Ovary (tissue), 9 donors: ENCODE results near the gene ONECUT3. TPM values are rescaled to one million over a fixed set of nuclear protein-coding genes. Genes with fewer than 3 reads are reported as not detected.

Experiments used
- DNase-seq, 5 donors: peaks; one replicate each; pipeline ENCODE4 v3.0.0-alpha.2; 2019 to 2020
- H3K27ac ChIP-seq, 2 donors: fragments of 200-600 bp; one replicate each; pipeline versions ENCODE4 v1.5.1 to v1.8.0; 2019 to 2022
- H3K27me3 ChIP-seq: fragments of 200-600 bp; one replicate; pipeline ENCODE4 v1.8.0; 2022
- H3K36me3 ChIP-seq: fragments of 200-600 bp; sonication (generic); one replicate; pipeline ENCODE4 v1.5.1; 2019
- H3K4me1 ChIP-seq: one replicate; pipeline ENCODE4 v1.8.1; 2013; ENCODE audit warnings: mild to moderate bottlenecking, moderate library complexity; ENCODE audit not compliant: insufficient read depth
- H3K4me3 ChIP-seq: fragments of 200-600 bp; sonication (generic); one replicate; pipeline ENCODE4 v1.5.1; 2017
- H3K9me3 ChIP-seq, 2 donors: fragments of 200-600 bp in 1 of 2; sonication (generic) in 1 of 2; one replicate each; pipeline versions ENCODE4 v1.5.1 to v1.8.1; 2013 to 2019; ENCODE audit warnings: mild to moderate bottlenecking in 1 of 2, moderate library complexity in 1 of 2
- EP300 ChIP-seq: sonication (generic); formaldehyde crosslinking; IDR thresholded peaks from one replicate; pipeline ENCODE4 v1.6.1; 2017; ENCODE audit warnings: antibody characterized with exemption
- POLR2A ChIP-seq: fragments of 450-650 bp; IDR thresholded peaks from one replicate; pipeline ENCODE4 v1.6.1; 2017; ENCODE audit warnings: antibody characterized with exemption, mild to moderate bottlenecking, moderate library complexity
- WGBS, 3 donors: extraction: QIAGEN DNeasy Blood & Tissue Kit in 1 of 3; methylation state at CpG; one replicate each; pipeline versions ENCODE4 v1.1.5 to v1.1.7; 2013 to 2017; 5-methylcytosine and 5-hydroxymethylcytosine counted together
- intact Hi-C, 4 donors: fragments of 100-400 bp; cut with DNase I; formaldehyde crosslinking; loops; one replicate each; pipeline versions ENCODE4 v1.11.0 to v1.15.1; 2022 to 2023
- polyA plus RNA-seq, 2 donors: library from polyadenylated mRNA; stranded (reverse); fragments of 200-250 nt in 1 of 2; fragments of 350-450 nt in 1 of 2; fragmentation: Illumina TruSeq in 1 of 2; extraction: RNeasy Lipid Tissue Mini Kit (QIAGEN cat#74804) in 1 of 2; gene quantifications; one replicate each; pipeline ENCODE4 v1.2.3, GENCODE V29; 2013 to 2014
- total RNA-seq, 7 donors: library from RNA; depleted of rRNA in 2 of 7; stranded (reverse); fragments of >200 nt in 2 of 7; fragmentation: NEBNext Ultra II Directional in 3 of 7; extraction: Animal tissue kit (Norgen Biotek cat#: 25700) in 3 of 7; gene quantifications; one replicate each; pipeline versions ENCODE4 v1.1.0 to v1.2.4, GENCODE V29; 2016 to 2023
- TF ChIP-seq, protein P1 (sequence below), 3 donors: fragments of 450-650 bp in 2 of 3; fragments of 200-600 bp in 1 of 3; IDR thresholded peaks; one replicate each; pipeline versions ENCODE4 v1.5.1 to v1.8.0; 2016 to 2022; ENCODE audit warnings: antibody characterized with exemption in 3 of 3, mild to moderate bottlenecking in 1 of 3
- donor health status: DM: no; HTN: no; CAD: no; lungs with moderate emphysema.
- donor health status: DM: no; HTN: no; CAD: no.
- donor health status: Bipolar disorder and iron deficiency.
- donor health status: DM: yes; HTN: yes; CAD: no.
- donor health status: DM: no; HTN: no; CAD: no.
- donor health status: DM: yes; HTN: yes; CAD: no.

Gene ONECUT3
- total and polyA plus RNA-seq, 9 donors, result 0.05 TPM; not detected in 8

DNA sequence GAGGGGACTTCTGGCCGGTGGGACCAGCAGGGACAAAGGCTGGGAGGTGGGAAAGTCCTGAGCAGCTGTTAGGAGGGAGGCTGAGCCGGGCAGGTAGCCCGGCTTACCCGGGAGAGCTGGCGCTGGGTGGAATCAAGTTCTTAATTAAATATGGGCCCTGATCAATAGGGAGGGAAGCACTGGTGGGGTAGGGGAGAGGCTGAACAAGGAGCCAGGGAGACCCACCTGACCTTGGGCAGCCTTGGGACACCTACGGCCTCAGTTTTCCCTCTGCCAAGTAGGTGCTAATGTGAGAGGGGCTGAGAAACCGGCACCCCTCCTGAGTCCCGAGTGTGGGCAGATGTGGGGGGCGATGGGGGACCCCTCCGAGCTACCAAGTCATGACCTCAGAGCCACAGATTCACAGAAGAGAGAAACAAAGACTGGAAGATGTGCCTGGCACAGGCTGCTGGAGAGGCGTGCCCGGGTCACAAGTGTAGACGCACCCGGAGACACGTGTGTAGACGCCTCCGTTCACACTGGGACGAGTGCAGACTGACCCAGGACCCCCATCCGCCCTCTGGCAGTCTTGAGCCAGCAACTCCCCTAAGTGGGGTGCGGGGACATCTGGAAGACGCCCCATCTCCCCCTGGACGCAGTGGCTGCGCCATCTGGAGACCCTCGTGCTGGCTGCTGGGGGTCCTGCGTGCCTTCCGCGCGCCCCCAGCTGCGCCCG, 8.4 kb downstream of the ONECUT3 start:
- no peak overlapping the region for H3K27ac ChIP-seq
- intact Hi-C loops, result loop anchor here in 2 of 4 donors (10.0 kb wide), 1 partner anchor 207 kb away; no protein-coding TSS in a partner anchor
- peaks cover 14% of the 10 kb centered on the region for H3K27me3 ChIP-seq
- H3K9me3 ChIP-seq, result no peaks in the 10 kb centered on the region
- H3K4me1 ChIP-seq, result no peaks in the 10 kb centered on the region
- TF ChIP-seq, protein P1, sequence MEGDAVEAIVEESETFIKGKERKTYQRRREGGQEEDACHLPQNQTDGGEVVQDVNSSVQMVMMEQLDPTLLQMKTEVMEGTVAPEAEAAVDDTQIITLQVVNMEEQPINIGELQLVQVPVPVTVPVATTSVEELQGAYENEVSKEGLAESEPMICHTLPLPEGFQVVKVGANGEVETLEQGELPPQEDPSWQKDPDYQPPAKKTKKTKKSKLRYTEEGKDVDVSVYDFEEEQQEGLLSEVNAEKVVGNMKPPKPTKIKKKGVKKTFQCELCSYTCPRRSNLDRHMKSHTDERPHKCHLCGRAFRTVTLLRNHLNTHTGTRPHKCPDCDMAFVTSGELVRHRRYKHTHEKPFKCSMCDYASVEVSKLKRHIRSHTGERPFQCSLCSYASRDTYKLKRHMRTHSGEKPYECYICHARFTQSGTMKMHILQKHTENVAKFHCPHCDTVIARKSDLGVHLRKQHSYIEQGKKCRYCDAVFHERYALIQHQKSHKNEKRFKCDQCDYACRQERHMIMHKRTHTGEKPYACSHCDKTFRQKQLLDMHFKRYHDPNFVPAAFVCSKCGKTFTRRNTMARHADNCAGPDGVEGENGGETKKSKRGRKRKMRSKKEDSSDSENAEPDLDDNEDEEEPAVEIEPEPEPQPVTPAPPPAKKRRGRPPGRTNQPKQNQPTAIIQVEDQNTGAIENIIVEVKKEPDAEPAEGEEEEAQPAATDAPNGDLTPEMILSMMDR (IDR thresholded peaks at IDR 0.05), result no peak
- TF ChIP-seq POLR2A (no peak), EP300 (no peak)
- H3K4me3 ChIP-seq, result no peak overlapping the region
- 3% methylated on average over 28 to 30 of the region's 30 CpGs for WGBS, 3 donors
- DNase-seq, result no peak
- no peaks in the 10 kb centered on the region for H3K36me3 ChIP-seq

- no peaks in the 10 kb centered on the region for H3K36me3 ChIP-seq
- TF ChIP-seq EP300, result no peak
- no peak for TF ChIP-seq POLR2A
- TF ChIP-seq, protein P1 (IDR thresholded peaks at IDR 0.05), result no peak
- no peaks in the 10 kb centered on the region for H3K4me1 ChIP-seq
- H3K27me3 ChIP-seq, result peaks cover 13% of the 10 kb centered on the region
- H3K27ac ChIP-seq, result no peak overlapping the region
- 1 to 4% (median 1%) methylated on average over 52 to 56 of the region's 56 CpGs for WGBS, 3 donors
- no peak overlapping the region for H3K4me3 ChIP-seq
- intact Hi-C loops, result loop anchor here in 2 of 4 donors (10.0 kb wide), 1 partner anchor 208 kb away; no protein-coding TSS in a partner anchor
- no peaks in the 10 kb centered on the region for H3K9me3 ChIP-seq
- DNase-seq, result no peak
Measured at GRCh38 chr19:1762243-1763117, 9.2 kb downstream of the ONECUT3 start.

DNA sequence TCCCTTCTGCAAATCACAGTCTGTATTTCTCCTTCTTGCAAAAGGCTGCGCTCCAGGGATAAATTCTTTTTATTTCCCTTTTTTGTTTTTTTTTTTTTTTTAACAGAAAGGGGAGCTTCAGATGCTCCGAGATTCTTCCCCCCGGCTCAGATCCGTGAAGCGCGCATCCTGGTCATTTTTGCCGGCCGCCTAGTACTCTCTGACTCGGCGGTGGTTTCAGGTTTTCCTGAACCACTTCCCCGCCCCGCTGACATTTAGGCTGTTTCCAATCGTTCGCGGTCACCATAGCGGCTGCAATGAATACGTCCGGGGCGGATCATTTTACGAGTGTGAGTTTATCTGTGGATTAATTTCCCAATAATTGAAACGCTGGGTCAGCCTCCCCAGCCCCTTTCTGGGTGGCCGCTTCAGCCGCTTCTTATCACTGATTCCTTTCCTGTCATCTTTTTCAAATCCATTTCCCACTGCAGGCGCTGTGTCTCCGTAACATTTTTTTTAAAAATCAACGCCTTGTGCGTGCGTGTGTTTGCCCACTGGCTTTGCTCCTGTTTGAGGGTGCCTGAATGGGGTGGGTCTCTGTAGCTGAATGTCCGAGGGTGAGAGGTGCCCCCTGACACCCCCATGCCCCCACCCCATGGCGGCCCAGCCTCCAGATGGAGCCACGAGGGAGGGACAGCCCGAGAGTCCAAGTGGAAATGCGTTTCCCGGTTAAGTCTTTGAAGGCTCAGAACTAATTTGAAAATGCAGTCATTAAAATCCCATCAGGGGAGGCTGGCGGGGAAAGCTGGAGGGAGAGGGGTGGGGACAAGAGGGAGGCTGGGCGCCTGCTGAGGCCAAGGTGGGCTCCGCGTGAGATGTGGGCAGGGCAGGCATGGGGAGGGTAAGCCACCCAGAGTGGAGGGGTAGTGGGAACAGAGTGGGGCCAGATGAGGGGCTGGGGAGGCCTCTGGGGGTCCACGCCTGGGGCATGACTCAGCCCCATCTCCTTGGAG, 10.6 kb downstream of the ONECUT3 start:
- DNase-seq, result no peak
- Histone ChIP-seq H3K4me1 (no peaks in the 10 kb centered on the region), H3K4me3 (no peak overlapping the region), H3K27me3 (peaks cover 12% of the 10 kb centered on the region), H3K27ac (no peak overlapping the region), H3K36me3 (no peaks in the 10 kb centered on the region), H3K9me3 (no peaks in the 10 kb centered on the region)
- WGBS, 3 donors, result 5 to 8% (median 6%) methylated on average over 39 of the region's 39 CpGs
- no peak for TF ChIP-seq EP300
- TF ChIP-seq, protein P1 (IDR thresholded peaks at IDR 0.05), result no peak
- no peak for TF ChIP-seq POLR2A
- intact Hi-C loops, result loop anchor here in 2 of 4 donors (10.0 kb wide), 1 partner anchor 209 kb away; no protein-coding TSS in a partner anchor
